HG02588 (cell line): ENCODE measurements around the gene GSE1.
"Not testable (repeated sequence)": the region's sequence is repeated elsewhere in the genome, so short reads cannot be mapped to it uniquely, and the experiment has no call there.

Experiments
- ATAC-seq: cut with Tn5 transposase; IDR thresholded peaks from one replicate; pipeline ENCODE4 v1.9.1; 2021; ENCODE audit warnings: mild to moderate bottlenecking, moderate library complexity; ENCODE audit not compliant: unreplicated experiment

The GSE1 gene

GRCh38 chr16:85589688-85590505 is 23.2 kb upstream of the GSE1 start:
- no peak for ATAC-seq

DNA sequence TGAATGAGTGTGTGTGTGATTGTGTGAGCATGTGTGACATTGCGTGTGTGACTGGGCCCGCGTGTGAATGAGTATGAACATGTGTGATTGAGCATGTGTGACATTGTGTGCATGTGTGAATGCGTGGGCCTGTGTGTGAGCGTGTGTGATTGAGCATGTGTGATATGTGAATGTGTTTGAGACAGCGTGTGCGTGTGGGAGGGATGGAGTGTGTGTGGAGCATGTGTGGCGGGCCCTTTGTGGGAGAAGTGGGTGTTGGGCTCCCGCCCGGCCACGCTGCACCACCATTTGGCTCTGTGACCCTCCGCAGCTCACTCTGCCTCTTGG is 22.7 kb upstream of the GSE1 start:
- no peak for ATAC-seq

- no peak for ATAC-seq
These were observed 21.7 kb upstream of the GSE1 start for GRCh38 chr16:85591381-85591780.

DNA sequence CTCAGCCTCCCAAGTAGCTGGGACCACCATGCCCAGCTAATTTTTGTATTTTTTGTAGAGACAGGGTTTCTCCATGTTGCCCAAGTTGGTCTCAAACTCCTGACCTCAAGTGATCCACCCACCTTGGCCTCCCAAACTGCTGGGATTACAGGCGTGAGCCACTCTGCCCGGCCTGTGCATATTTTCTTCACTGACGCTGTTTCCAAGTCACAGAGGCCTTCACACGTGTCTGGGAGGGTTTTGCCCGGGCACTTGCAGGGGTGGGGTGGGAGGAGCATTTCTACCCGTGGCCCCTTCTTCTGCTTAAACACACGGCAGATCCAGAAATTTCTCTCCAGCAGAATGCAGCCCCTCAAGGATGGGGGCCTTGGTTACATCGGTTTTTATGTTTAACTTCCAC is 20.8 kb upstream of the GSE1 start:
- ATAC-seq = not testable (repeated sequence)

- ATAC-seq = no peak
These were observed 20.2 kb upstream of the GSE1 start for GRCh38 chr16:85592700-85593493.

GRCh38 chr16:85593494-85594221 is 19.5 kb upstream of the GSE1 start:
- no peak for ATAC-seq

- ATAC-seq = no peak
These were observed 18.7 kb upstream of the GSE1 start for GRCh38 chr16:85594273-85594977.

DNA sequence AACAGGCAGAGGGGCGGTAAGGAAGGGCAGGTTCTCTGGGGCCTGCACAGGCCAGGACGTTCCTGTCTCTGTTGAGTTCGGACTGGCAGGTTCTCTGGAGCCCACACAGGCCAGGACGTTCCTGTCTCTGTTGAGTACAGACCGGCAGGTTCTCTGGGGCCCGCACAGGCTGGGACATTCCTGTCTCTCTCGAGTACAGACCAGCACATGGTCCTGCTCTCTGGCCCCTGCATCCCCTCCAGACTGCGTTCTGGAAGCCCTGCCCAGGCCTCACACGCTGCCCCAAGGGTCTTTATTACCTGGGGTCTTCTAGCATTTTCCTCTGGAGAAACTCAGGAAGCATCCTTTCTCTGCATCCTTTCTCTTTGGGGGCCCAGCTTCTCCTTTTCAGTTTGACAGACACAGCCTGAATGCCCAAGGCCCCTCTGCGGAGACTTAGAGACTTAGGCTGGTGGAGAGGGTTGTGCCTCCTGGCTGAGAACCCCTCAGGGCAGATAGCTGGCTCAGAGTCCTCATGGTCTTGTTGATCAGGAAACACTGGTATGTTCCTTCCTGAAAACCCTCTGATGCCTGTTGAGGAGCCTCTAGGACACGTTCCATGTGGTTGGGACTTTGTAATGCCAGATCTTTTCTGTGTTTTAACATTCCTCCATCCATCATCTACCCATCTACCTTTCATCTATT is 18.0 kb upstream of the GSE1 start:
- ATAC-seq = no peak

DNA sequence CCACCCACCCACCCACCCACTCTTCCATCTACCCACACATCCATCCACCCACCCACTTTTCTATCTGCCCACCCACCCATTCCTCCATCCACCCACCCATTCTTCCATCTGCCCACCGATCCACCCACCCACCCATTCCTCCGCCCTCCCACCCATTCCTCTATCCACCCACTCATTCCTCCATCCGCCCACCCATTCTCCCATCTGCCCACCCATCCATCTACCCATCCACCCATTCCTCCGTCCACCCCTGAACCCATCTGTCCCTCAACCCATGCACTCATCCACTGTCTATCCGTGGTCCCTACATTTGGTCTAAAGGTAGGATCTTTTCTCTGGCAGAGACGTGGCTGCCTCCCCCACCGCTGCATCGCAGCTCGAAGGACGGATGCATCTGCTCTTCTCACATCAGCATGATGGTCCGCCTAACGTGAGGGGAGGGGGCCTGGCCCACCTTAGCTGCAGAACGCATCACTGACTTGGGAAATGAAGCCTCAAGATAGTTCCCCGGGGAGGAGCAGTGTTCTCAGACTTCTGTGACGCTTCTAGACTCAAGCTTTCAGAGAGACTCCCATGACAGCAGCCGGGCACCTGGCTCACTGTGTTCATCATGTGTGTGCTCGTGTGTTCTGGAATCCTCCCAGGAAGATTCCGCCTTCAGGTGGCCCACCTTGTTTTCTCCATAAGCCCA is 17.2 kb upstream of the GSE1 start:
- ATAC-seq = no peak

DNA sequence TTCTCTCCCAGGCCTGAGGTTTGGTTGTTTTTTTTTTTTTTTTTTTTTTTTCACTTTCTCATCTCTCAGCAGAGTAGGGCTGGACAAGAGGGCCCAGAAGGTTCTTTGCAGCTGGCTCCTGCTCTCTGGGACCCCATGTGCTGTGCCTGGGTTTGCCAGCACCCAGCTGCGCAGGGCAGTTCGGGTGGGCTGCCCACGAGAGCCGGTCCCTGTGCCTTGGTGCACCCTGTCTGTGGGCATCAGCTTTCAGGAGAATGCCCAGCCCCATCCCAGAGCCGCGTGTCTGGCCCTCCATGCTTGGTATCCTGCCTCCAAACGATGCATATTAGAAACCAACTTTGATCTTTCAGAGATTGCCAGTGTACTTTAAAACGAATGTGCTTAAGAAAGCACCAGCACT is 15.0 kb upstream of the GSE1 start:
- ATAC-seq = no peak

DNA sequence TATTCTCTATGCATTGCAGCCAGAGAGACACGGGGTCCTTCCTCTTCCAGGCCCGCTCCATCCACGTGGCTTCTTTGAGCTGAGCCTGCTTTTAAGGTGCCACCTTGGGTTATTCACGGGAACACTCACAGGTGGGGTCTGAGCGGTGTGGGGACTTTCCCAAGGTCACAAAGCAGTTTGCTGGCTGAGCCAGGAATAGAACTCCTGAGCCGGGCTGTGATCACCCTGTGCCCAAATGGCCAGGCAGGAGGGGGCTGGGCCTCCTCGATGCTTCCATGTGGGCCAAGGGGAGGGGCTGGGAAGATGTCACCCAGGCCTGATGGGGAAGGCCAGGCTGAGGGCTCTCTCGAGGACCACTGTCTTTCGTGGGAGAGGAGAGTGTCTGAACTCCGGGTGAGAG is 13.0 kb upstream of the GSE1 start:
- ATAC-seq = no peak

DNA sequence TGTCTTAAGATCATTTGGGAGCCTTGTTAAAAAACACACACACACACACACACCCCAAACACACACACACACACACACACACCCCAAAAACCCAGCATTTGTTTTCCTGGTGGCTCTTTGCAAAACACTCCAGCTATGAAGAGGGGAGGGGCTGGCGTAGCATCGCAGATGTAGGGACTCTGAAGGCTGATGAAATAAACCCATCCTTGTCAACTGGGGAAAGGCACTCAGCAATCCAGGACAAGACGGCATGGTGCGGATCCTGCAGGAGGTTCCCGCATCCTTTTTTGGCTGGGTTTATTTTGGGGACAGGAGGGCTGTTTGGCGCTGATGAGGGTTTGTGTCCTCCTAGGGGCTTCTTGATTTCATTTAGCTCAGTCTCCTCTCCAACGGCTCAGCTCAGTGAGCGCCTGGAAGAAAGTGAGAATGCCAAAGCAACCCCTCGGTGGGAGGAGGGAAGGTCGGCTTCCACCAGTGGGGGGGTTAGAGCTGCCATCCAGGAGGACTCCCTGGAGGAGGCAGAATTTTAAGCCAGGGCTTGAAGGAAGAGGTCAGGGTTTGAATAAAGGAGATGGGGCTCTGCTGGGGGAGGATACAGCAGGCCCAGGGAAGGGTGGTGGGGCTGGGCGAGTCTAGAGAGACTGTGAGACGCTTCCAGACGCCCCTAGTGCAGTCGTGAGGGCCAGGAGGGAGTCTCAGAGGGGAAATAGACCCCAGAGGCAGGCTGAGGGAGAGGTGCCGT is 12.4 kb upstream of the GSE1 start:
- no peak for ATAC-seq

DNA sequence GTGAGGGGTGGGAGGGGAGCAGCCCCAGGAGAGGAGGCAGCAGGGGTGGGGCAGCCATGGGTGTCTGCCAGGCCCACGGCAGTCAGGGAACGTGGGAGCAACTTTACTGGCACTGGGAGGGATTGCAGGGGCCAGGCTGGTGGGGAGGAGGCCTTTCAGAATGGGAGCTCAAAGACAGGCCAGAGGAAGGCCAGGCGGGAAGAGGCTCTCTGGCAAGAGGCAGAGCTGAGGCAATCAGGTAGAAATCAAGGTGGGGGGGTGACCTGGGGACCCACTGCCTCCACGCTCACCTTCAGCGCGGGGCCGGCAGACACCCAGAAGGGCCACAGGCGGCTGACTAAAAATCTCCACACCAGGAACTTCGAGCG is 11.9 kb upstream of the GSE1 start:
- no peak for ATAC-seq

DNA sequence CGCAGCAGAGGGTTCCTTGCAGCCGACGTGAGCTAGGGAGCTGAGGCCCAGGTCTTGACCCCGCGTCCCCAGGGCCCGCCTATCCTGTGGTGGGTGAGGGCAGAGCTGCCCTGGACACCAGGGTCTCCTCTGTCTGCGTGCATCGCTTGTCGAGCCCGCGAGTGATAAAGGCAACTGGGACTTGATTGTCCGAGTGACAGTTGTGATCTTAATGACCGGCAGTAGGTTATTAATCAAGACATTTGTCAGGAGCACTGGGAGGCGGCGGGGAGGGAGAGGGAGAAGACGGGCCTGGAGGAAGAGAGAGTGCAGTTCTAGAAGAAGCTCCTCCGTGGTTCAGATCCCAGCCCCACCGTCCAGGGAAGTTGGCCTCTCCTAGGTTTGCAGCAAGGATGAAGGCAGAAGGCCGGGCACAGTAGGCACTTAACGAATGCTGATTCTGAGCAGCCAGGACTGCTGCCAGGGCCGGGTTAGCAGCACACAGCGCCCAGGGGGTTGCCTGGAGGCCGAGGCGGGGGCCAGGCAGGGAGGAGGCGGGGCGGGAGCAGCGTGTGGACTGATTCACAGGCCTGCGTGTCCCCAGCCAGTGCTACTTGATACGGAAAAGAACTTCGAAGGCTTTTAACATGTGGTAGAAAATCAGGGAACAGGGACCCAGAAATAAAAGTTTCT is 11.3 kb upstream of the GSE1 start:
- ATAC-seq = no peak

GRCh38 chr16:85602402-85603202 is 10.5 kb upstream of the GSE1 start:
- ATAC-seq = no peak

DNA sequence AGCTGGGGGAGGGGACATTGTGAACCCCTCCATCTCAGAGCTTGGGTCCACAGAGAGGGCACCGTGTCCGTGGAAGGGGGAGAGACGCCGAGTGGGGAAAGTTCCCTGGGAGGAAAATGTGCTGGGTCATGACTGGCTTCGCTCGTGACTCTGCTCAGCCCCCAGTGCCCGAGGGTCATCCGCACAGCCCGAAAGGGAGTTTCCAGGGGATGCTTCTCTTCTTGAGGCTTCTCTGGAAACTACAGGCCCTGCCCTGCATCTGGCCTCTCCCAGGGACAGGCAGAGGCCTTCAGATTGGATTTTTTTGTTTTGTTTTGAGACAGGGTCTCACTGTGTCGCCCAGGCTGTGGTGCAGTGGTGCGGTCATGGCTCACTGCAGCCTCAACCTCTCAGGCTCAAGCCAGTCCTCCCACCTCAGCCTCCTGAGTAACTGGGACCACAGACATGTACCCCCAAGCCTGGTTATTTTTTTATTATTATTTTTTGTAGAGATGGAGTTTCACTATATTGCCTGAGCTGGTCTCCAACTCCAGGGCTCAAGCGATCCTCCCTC is 9.8 kb upstream of the GSE1 start:
- no peak for ATAC-seq

DNA sequence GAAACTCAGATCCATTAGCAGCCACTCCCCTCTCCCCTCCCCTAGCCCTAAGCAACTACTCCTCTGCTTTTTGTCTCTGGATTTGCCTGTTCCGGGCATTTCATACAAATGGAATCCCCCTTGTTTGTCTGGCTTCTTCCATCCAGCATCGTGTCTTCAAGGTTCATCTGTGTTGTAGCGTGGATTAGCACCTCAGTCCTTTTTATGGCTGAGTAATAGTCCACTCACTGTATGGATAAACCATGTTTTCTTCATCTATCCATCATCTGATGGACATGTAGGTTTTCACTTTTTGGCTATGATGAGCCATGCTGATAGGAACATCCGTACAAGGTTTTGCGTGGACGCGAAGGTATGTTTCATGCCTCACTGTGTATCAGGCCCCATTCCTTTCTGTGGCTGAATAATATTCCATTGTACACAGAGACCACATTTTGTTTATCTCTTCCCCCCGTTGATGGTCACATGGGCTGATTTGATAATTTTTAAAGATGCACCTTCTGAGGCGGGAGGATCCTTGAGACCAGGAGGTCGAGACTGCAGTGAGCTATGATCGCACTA is 8.9 kb upstream of the GSE1 start:
- no peak for ATAC-seq
